ENCODE measurements around the gene FOXJ3. TPM values are rescaled to one million over a fixed set of nuclear protein-coding genes. Genes with fewer than 3 reads are reported as not detected.
A peak's percentile ranks its signal among the peaks of the same experiment; 100 is the strongest.

Gene FOXJ3
- total RNA-seq, 1 experiment from 2014 or later: 51.1 TPM

DNA sequence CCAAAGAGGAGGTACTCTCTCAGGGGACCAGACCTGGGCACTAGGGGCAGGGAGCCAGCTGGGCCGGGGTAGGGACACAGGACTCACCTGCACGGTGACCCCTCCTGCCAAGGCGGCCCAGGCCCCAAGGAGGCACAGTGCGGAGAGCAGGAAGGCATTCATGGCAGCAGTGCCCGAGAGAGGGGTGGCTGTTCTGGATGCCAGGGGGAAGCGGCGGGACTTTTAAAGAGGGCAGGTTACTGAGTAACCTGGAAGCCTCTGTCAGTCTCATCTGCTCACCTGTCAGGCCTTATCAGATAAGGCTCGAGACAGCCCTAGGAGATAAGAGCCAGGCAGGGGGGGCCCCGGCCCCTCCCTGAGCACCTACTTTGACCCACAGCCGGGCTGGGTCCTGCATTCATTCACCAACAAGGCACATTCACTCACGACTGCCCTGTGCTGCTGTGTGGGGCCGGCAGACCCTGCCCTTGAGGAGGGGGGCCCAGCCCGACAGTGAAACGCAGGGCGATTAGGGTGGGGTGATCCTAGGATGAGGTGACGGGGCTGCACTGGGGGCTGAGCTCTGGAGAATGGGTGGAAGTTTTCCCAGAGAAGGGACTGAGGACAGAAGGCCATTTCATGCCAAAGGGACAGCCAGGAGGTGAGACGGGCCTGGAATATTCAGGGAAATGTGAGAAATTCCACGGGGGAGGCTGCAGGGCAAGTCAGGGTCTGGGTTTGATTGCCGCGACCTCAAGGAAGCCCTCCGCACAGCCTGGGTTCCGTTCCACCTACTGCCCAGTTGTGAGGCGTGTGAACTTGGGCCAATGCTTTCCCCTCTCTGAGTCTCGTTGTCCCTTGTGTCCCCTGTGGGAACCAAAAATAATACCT is 170.2 kb downstream of the FOXJ3 start, which contains the start of gene GUCA2A:
Gene GUCA2A (minus strand): TSS at position 195 of the 870 bp plus-strand sequence. CDS start 33 bp downstream, at position 162.
- no TSS peak for BruUV-seq (replicated peaks)
- Histone ChIP-seq H3K27me3 (ENCODE audit: insufficient read depth, low read length) (no peaks in the 10 kb centered on the region), H3K9me3 (ENCODE audit: control insufficient read depth in 1 of 2, insufficient read depth in 1 of 2, low read depth in 1 of 2, low read length in 2 of 2) (no peaks in the 10 kb centered on the region), H3K4me1 (ENCODE audit: control insufficient read depth in 1 of 2, insufficient read depth in 2 of 2, low read length in 2 of 2) (peaks cover 19 to 32% of the 10 kb centered on the region in 2 experiments), H3K9ac (ENCODE audit: low read length) (no peak within 1 kb of the TSS), H3K36me3 (ENCODE audit: control insufficient read depth in 1 of 2, insufficient read depth in 2 of 2, low read length in 2 of 2) (no peaks in the 10 kb centered on the region), H4K20me1 (ENCODE audit: insufficient read depth) (no peaks in the 10 kb centered on the region), H3K4me3 (replicated peaks in 1 of 2; ENCODE audit: low read depth in 1 of 2, low read length in 2 of 2) (peak within 1 kb of the TSS in 1 of 2 experiments; percentile 35; a peak in 2 of 4 replicates), H2AFZ (ENCODE audit: low read depth, low read length, poor library complexity, severe bottlenecking) (peak within 1 kb of the TSS; percentile 45), H3K4me2 (ENCODE audit: low read length) (peak within 1 kb of the TSS; percentile 82), H3K9me2 (ENCODE audit: insufficient read depth) (no peaks in the 10 kb centered on the region), H3K27ac (ENCODE audit: low read depth, low read length) (peak within 1 kb of the TSS; percentile 45; the same call in 1 of the 2 replicates), H3K79me2 (ENCODE audit: insufficient read depth, low read length) (no peaks in the 10 kb centered on the region)
- TF ChIP-seq SRF (IDR thresholded peaks at IDR 0.05; ENCODE audit: low read depth) (no peak), FOSL1 (IDR thresholded peaks at IDR 0.05; ENCODE audit: low read depth) (no peak), ZBTB33 (IDR thresholded peaks at IDR 0.05; ENCODE audit: extremely low read depth, insufficient replicate concordance, low read length) (no peak), SP1 (IDR thresholded peaks at IDR 0.05; ENCODE audit: low read depth) (no peak), ELF1 (IDR thresholded peaks at IDR 0.05; ENCODE audit: borderline replicate concordance, low read depth) (no peak), RAD21 (IDR thresholded peaks at IDR 0.05; ENCODE audit: low read depth) (no peak), JUND (IDR thresholded peaks at IDR 0.05) (no peak), POLR2AphosphoS5 (IDR thresholded peaks at IDR 0.05; ENCODE audit: low read depth, low read length) (no peak), CBX3 (IDR thresholded peaks at IDR 0.05; ENCODE audit: low read depth) (no peak), EZH2phosphoT487 (IDR thresholded peaks at IDR 0.05; ENCODE audit: borderline replicate concordance) (no peak), ZNF274 (IDR thresholded peaks at IDR 0.05; ENCODE audit: low read depth, low read length) (no peak), POLR2A (IDR thresholded peaks at IDR 0.05; ENCODE audit: borderline replicate concordance, extremely low read depth, insufficient read depth, insufficient read length) (no peak), CEBPB (IDR thresholded peaks at IDR 0.05; ENCODE audit: low read depth) (no peak), TCF7L2 (IDR thresholded peaks at IDR 0.05; ENCODE audit: borderline replicate concordance, extremely low read depth, insufficient read depth, insufficient read length) (no peak)
- TF ChIP-seq, protein P1, sequence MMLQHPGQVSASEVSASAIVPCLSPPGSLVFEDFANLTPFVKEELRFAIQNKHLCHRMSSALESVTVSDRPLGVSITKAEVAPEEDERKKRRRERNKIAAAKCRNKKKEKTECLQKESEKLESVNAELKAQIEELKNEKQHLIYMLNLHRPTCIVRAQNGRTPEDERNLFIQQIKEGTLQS (IDR thresholded peaks at IDR 0.05): no peak
- TF ChIP-seq, protein P2, sequence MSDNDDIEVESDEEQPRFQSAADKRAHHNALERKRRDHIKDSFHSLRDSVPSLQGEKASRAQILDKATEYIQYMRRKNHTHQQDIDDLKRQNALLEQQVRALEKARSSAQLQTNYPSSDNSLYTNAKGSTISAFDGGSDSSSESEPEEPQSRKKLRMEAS (IDR thresholded peaks at IDR 0.05): no peak
- TF ChIP-seq, protein P3, sequence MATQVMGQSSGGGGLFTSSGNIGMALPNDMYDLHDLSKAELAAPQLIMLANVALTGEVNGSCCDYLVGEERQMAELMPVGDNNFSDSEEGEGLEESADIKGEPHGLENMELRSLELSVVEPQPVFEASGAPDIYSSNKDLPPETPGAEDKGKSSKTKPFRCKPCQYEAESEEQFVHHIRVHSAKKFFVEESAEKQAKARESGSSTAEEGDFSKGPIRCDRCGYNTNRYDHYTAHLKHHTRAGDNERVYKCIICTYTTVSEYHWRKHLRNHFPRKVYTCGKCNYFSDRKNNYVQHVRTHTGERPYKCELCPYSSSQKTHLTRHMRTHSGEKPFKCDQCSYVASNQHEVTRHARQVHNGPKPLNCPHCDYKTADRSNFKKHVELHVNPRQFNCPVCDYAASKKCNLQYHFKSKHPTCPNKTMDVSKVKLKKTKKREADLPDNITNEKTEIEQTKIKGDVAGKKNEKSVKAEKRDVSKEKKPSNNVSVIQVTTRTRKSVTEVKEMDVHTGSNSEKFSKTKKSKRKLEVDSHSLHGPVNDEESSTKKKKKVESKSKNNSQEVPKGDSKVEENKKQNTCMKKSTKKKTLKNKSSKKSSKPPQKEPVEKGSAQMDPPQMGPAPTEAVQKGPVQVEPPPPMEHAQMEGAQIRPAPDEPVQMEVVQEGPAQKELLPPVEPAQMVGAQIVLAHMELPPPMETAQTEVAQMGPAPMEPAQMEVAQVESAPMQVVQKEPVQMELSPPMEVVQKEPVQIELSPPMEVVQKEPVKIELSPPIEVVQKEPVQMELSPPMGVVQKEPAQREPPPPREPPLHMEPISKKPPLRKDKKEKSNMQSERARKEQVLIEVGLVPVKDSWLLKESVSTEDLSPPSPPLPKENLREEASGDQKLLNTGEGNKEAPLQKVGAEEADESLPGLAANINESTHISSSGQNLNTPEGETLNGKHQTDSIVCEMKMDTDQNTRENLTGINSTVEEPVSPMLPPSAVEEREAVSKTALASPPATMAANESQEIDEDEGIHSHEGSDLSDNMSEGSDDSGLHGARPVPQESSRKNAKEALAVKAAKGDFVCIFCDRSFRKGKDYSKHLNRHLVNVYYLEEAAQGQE (IDR thresholded peaks at IDR 0.05; ENCODE audit: low read depth): no peak
- intact Hi-C loops (cut with micrococcal nuclease): no loop called here
- POLR2A ChIA-PET: no interaction called here
- CTCF ChIA-PET: interaction anchor here (1.3 to 2.0 kb wide), 2 partner anchors 9 to 10 kb away, joined by 3 to 9 read pairs; no protein-coding TSS in a partner anchor
- no peak; the same call in 1 of the 2 replicates for ATAC-seq
- no peak for DNase-seq (ENCODE audit: low read depth, low spot score)
- RAD21 ChIA-PET (ENCODE audit: low non-redundant PET in 1 of 2, low total read pairs in 2 of 2, uncharacterized antibody in 2 of 2, unreplicated experiment in 2 of 2): no interaction called here
